CD4-positive, alpha-beta T cell treated with Interleukin-12 subunit alpha and Interleukin-12 subunit beta, for 1 hour (primary cell): Measurements from ENCODE around the gene GNAQ.
"Not testable (repeated sequence)": the region's sequence is repeated elsewhere in the genome, so short reads cannot be mapped to it uniquely, and the experiment has no call there.

Experiments used
- DNase-seq: peaks from one replicate; pipeline ENCODE4 v3.0.0-alpha.2; 2020

GNAQ gene

GRCh38 chr9:77714077-77714549 is 317.5 kb downstream of the GNAQ start:
- no peak for DNase-seq

DNA sequence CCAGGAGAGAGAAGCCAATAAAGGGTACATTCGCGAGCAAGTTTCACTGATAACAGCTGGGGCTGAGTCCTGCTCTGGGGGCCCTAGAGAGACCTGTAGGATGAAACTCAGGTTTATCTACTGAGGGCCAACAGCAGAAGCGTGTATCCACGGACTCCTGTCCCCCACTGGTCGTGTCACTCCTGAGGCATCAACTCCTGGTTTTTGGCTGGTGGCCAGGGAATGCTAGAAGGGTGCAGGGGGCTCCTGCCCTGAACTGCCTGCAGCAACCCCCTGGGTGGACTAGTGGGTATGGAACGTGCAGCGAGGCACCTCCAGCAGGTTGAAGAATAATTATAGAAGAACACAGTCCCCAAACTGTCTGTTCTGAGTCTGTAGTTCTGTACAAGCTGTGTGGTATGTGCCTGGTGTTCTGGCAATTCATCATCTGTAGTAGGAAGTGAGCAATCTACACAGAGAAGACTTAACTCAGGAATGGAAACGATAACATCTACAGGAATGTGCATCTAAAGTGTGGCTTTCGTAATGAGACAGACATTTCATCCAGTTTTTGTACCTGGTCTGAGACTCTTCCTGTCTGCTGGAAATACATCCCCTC is 319.0 kb downstream of the GNAQ start:
- DNase-seq: no peak

DNA sequence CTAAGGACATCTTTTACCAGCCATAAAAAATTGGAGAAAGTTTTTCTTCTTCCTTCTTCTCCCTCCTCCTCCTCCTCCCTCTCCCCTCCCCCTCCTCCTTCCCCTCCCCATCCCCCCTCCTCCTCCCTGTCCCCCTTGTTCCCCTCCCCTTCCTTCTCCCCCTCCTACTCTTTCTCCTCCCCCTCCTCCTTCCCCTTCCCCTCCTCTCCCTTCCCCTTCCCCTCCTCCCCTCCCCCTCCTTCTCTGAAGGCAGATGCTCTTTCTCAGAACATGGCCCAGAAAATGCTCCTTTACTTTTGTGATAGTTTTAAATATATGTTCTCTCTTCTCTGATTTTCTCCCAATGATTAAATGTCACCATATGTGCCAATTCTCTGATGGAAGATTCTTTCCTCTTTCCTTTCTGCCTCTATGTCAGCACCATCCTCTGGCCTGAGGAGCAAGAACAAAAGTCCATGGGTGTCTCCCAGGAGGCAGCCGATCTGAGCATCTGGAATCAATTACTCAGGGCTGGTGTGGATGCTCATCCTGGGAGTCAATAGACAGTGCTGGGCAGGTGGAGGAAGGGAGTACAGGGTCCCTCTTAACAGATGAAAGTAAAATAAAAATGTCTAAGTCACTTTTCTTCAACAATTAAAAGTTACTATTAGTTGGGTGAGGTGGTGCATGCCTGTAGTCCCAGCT is 320.5 kb downstream of the GNAQ start:
- DNase-seq: no peak

GRCh38 chr9:77710316-77710715 is 321.3 kb downstream of the GNAQ start:
- no peak for DNase-seq

- DNase-seq: no peak
Measured at GRCh38 chr9:77708064-77708815, 323.4 kb downstream of the GNAQ start.

GRCh38 chr9:77707383-77708063 is 324.1 kb downstream of the GNAQ start:
- no peak for DNase-seq

- no peak for DNase-seq
Measured at GRCh38 chr9:77705636-77706035, 326.0 kb downstream of the GNAQ start.

- not testable (repeated sequence) for DNase-seq
Measured at GRCh38 chr9:77702521-77703390, 328.9 kb downstream of the GNAQ start.

DNA sequence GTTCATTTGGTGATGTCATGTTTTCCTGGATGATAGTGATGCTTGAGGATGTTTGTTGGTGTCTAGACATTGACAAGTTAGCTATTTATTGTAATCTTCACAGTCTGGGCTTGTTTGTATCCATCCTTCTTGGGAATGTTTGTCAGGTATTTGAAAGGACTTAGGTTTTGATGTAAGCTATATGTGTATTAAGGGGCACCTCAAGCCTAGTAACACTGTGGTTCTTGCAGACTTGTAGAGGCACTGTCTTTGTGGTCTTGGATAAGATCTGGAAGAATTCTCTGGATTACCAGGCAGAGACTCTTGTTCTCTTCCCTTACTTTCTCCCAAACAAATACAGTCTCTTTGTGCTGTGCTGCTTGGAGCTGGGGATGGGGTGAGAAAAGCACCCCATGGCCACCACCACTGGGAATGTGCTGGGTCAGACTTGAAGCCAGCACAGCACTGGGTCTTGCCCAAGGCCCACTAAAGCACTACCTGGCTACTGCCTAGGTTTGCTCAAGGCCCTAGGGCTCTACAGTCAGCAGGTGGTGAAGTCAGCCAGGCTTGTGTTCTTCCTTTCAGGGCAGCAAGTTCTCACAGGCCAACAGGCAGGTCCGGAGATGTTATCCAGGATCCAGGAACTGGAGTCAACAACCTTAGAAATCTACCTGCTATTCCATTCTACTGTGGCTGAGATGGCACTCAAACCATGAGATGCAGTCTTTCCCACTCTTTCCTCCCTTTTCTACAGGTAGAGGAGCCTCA is 334.2 kb downstream of the GNAQ start:
- no peak for DNase-seq

- DNase-seq: not testable (repeated sequence)
Measured at GRCh38 chr9:77690723-77691122, 340.9 kb downstream of the GNAQ start.

DNA sequence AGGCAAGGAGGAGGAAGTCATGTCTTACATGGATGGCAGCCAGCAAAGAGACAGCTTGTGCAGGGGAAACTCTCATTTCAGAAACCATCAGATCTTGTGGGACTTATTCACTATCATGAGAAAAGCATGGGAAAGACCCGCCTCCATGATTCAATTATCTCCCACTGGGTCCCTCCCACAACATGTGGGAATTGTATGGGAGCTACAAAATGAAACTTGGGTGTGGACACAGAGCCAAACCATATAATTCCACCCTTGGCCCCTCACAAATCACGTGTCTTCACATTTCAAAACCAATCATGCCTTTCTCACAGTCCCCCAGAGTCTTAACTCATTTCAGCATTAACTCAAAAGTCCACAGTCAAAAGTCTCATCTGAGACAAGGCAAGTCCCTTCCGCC is 341.5 kb downstream of the GNAQ start:
- DNase-seq: not testable (repeated sequence)

- DNase-seq: not testable (repeated sequence)
Measured at GRCh38 chr9:77687737-77688136, 343.9 kb downstream of the GNAQ start.

DNA sequence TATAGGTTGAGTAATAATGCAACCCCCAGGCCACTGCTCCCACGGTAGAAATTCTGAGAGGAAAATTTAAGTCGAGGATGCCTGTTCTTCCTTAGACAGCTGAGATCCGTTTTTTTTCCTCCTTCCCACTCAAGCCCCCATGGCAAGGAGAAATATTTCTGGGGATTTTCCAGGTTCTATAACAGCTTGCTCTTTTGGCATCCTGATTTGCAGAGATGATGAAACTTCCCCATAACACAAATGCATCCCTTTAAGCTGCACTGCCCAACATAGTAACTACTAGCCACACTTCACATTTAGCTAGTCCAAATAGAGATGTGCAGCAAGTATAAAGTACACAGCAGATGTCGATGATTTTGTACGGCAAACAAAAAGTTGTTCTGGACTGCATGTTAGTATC is 351.0 kb downstream of the GNAQ start:
- no peak for DNase-seq

DNA sequence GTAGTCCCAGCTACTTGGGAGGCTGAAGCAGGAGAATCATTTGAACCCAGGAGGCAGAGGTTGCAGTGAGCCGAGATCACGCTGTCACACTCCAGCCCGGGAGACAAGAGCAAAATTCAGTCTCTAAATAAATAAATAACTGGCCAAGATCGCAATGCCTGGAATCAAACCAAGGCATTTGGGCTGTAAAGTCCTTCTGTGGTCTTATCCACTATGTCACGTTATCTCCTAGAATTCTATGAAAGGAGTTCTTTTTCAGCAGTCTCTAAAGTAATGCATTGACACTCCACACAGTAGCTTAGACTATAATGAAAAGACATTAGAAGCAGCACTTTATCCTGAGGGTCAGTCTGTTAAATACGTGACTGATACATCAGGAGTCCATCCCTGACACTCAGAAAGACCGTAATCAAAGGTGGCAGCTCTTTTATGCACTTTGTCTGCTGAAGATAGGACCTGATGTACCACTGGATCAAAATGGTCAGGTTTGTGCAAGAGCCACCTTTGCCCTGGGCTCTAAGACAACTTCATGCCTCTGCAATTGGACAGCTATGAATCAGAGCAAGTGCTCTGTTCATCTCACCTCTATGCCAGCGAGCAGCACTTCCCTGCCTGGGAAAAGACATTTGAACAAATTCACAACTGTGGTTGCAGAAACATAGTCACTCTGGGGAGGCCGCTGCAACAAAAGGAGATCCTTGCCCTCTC is 351.8 kb downstream of the GNAQ start:
- no peak for DNase-seq

DNA sequence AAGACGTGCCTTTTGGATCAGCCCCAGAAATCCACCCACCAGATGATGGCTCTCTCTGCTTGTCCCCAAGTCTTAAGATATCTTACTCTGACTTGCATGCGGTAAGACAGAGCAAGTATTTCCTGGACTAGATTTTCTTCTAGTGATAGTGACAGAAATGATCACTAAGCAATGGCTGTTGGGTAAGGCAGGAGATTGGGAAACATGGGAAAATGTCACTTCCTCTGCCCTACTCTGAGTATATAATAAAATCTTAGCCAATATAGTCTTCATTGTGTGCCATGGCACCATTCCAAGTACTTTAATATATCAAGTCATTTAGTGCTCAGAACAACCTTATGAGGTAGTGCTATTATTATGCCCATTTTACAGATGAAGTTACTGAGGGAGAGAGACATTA is 352.5 kb downstream of the GNAQ start:
- no peak for DNase-seq

DNA sequence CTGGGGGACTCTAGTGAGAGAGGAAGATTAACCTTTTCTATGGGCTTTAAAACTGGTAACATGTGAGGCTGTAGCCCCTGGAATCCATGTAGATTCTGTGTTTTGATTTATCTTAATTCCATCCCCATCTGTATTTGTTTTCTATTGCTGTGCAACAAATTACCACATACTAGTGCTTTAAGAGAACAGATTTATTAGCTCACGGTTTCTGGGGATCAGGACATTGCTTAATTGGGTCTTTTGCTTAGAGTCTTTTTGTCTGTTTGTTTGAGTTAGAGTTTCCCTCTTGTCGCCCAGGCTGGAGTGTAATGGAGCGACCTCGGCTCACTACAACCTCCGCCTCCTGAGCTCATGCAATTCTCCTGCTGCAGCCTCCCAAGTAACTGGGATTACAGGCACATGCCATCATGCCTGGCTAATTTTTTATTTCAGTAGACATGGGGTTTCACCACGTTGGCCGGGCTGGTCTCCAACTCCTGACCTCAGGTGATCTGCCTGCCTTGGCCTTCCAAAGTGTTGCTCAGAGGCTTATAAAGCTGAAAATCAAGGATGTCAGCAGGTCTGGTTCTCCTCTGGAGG is 353.6 kb downstream of the GNAQ start:
- DNase-seq: no peak

DNA sequence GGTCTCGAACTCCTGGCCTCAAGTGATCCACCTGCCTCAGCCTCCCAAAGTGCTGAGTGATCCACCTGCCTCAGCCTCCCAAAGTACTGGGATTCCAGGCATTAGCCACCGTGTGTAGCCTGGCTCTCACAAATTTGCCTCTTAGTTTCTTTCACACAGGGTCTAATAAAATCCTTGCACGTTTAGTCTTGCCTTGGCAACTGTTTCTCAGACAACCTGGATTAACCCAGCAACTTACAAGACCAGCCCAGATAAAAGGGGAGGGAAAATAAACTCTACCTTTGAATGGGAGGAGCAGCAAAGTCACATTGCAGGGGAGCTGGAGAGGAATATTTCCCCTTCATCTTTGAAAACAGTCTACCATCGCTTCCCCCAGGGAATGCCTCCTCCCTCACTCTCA is 354.2 kb downstream of the GNAQ start:
- no peak for DNase-seq

- no peak for DNase-seq
Measured at GRCh38 chr9:77673941-77674791, 357.4 kb downstream of the GNAQ start.

GRCh38 chr9:77672183-77672582 is 359.4 kb downstream of the GNAQ start:
- DNase-seq: no peak

GRCh38 chr9:77667151-77667550 is 364.5 kb downstream of the GNAQ start:
- no peak for DNase-seq
